ENCODE measurements around the gene AKT1. TPM values are rescaled to one million over a fixed set of nuclear protein-coding genes. Genes with fewer than 3 reads are reported as not detected.
A peak's percentile ranks its signal among the peaks of the same experiment; 100 is the strongest.

AKT1 gene
- total and polyA plus RNA-seq, 2 experiments from 2014 or later: 19.2 to 78.7 TPM

- TF ChIP-seq REST (IDR thresholded peaks at IDR 0.05; ENCODE audit: unreplicated experiment) (no peak), JUNB (IDR thresholded peaks at IDR 0.05; ENCODE audit: unreplicated experiment) (no peak), POLR2AphosphoS5 (IDR thresholded peaks at IDR 0.05; ENCODE audit: low read depth) (no peak), ZNF331 (CRISPR knock-in tag; IDR thresholded peaks at IDR 0.05; ENCODE audit: low read depth) (no peak), EZH2phosphoT487 (IDR thresholded peaks at IDR 0.05; ENCODE audit: unreplicated experiment) (no peak), NANOG (IDR thresholded peaks at IDR 0.05; ENCODE audit: borderline replicate concordance) (no peak)
Measured at GRCh38 chr14:104754213-104754851, 41.2 kb downstream of the AKT1 start (continued).

- H3K4me3 Mint-ChIP-seq: peak overlapping the region; percentile 86
- peaks cover 35% of the 10 kb centered on the region for H3K79me2 ChIP-seq (replicated peaks; ENCODE audit: insufficient read depth)
- H3K4me3 ChIP-seq: peak overlapping the region; percentile 93
- H3K9me2 ChIP-seq (ENCODE audit: insufficient read depth): no peaks in the 10 kb centered on the region
- peaks cover 17% of the 10 kb centered on the region for H3K4me1 Mint-ChIP-seq
- H3K36me3 Mint-ChIP-seq (ENCODE audit: low read depth): peaks cover 57% of the 10 kb centered on the region
- peak overlapping the region; percentile 86; the same call in 1 of the 2 replicates for H3K27ac ChIP-seq (ENCODE audit: low read depth)
- ATAC-seq (peak; percentile 4), DNase-seq (ENCODE audit: low spot score) (peak; percentile 44)
- H2AFZ ChIP-seq: no peak overlapping the region
- peaks cover 6% of the 10 kb centered on the region; the same call in 1 of the 2 replicates for H3K4me1 ChIP-seq (ENCODE audit: insufficient read depth)
- peak overlapping the region; percentile 79 for H3K27ac Mint-ChIP-seq
- H4K20me1 ChIP-seq (replicated peaks; ENCODE audit: insufficient read depth): peaks cover 11% of the 10 kb centered on the region
- peak overlapping the region; percentile 99 for H3K4me2 ChIP-seq
- peaks cover 5% of the 10 kb centered on the region; the same call in 1 of the 2 replicates for H3K36me3 ChIP-seq (ENCODE audit: insufficient read depth)
- H3K27me3 ChIP-seq (ENCODE audit: insufficient read depth): no peaks in the 10 kb centered on the region
- peaks cover 29% of the 10 kb centered on the region for H3K27me3 Mint-ChIP-seq (ENCODE audit: insufficient read depth, low read depth, poor library complexity)
- H3F3A ChIP-seq (replicated peaks; ENCODE audit: low read depth): no peaks in the 10 kb centered on the region
- H3K9me3 Mint-ChIP-seq: peaks cover 27% of the 10 kb centered on the region
- no peak for TF ChIP-seq POLR2AphosphoS5 (IDR thresholded peaks at IDR 0.05; ENCODE audit: low read depth)
- TF ChIP-seq ETS1 (IDR thresholded peaks at IDR 0.05): no peak
- no peak for TF ChIP-seq ZNF331 (CRISPR knock-in tag; IDR thresholded peaks at IDR 0.05; ENCODE audit: low read depth)
- no peak for TF ChIP-seq STAT1 (IDR thresholded peaks at IDR 0.05; ENCODE audit: unreplicated experiment)
- no peak for TF ChIP-seq REST (IDR thresholded peaks at IDR 0.05; ENCODE audit: unreplicated experiment)
- no peak for TF ChIP-seq ZNF114 (CRISPR knock-in tag; IDR thresholded peaks at IDR 0.05)
Measured at GRCh38 chr14:104753528-104754212, 41.9 kb downstream of the AKT1 start.

Data from GM23338 (cell line).